Astrocyte (in vitro differentiated cells and primary cell): ENCODE measurements around the gene PCMT1.

ENCODE experiments used
- EZH2 ChIP-seq: IDR thresholded peaks from 2 replicates; pipeline ENCODE4 v1.6.1; 2012; ENCODE audit warnings: mild to moderate bottlenecking, low read length, inconsistent platforms; ENCODE audit not compliant: insufficient read depth
- TF ChIP-seq, protein P1 (sequence below): IDR thresholded peaks from 2 replicates; pipeline ENCODE4 v1.5.1; 2011; ENCODE audit warnings: low read depth, mild to moderate bottlenecking, inconsistent platforms, low read length, moderate library complexity; ENCODE audit not compliant: insufficient read depth

DNA sequence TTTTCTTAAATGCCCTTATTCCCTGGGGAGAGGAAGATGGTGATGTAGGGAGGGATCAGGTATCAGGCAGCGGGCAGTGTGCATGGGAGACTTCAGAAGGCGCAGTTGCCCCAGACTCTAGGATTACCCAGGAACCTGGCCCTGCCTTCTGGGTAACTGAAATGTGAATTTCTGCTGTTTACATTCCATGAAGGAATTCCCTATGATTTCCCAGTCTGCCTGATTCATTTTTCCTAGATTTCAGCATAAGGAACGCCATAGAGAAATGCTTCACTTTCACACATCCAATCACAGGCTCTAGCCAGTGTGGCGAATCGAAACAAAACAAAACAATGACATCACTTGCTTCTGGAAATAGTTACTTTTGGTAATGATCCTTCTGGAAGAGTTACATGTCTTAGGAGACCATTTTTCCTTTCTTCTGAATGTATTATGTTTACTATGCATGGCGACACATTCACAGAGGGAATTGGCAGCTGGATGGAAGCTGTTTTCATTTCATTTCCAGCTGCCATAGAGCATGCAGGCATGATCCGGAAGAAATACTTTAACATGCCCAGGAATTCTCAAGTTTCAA, 81.3 kb downstream of the PCMT1 start:
- TF ChIP-seq, protein P1, sequence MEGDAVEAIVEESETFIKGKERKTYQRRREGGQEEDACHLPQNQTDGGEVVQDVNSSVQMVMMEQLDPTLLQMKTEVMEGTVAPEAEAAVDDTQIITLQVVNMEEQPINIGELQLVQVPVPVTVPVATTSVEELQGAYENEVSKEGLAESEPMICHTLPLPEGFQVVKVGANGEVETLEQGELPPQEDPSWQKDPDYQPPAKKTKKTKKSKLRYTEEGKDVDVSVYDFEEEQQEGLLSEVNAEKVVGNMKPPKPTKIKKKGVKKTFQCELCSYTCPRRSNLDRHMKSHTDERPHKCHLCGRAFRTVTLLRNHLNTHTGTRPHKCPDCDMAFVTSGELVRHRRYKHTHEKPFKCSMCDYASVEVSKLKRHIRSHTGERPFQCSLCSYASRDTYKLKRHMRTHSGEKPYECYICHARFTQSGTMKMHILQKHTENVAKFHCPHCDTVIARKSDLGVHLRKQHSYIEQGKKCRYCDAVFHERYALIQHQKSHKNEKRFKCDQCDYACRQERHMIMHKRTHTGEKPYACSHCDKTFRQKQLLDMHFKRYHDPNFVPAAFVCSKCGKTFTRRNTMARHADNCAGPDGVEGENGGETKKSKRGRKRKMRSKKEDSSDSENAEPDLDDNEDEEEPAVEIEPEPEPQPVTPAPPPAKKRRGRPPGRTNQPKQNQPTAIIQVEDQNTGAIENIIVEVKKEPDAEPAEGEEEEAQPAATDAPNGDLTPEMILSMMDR, result no peak
- TF ChIP-seq EZH2, result no peak
